Upper lobe of left lung (tissue), 6 donors: ENCODE results near the gene GNPTAB. TPM values are rescaled to one million over a fixed set of nuclear protein-coding genes. Genes with fewer than 3 reads are reported as not detected.

ENCODE experiments used
- ATAC-seq, 2 donors: fragments of 200-7000 bp; cut with Tn5 transposase; one replicate each; pipeline ENCODE4 v1.9.1; 2022; ENCODE audit warnings: mild to moderate bottlenecking in 2 of 2, moderate library complexity in 2 of 2; ENCODE audit not compliant: low FRiP score in 2 of 2
- DNase-seq, 2 donors: peaks; one replicate each; pipeline ENCODE4 v3.0.0-alpha.2; 2019 to 2020
- H3K27ac ChIP-seq, 4 donors: fragments of 200-600 bp; sonication (generic); one replicate each; pipeline ENCODE4 v1.5.1; 2016 to 2019
- H3K27me3 ChIP-seq, 4 donors: fragments of 200-600 bp; sonication (generic); one replicate each; pipeline ENCODE4 v1.5.1; 2017 to 2019
- H3K36me3 ChIP-seq, 4 donors: fragments of 200-600 bp; sonication (generic); one replicate each; pipeline ENCODE4 v1.5.1; 2016 to 2019
- H3K4me1 ChIP-seq, 4 donors: fragments of 200-600 bp; sonication (generic); one replicate each; pipeline ENCODE4 v1.5.1; 2018 to 2019
- H3K4me3 ChIP-seq, 4 donors: fragments of 200-600 bp; sonication (generic); one replicate each; pipeline ENCODE4 v1.5.1; 2017 to 2019; ENCODE audit warnings: mild to moderate bottlenecking in 2 of 4, moderate library complexity in 1 of 4
- H3K9me3 ChIP-seq, 4 donors: fragments of 200-600 bp; sonication (generic); one replicate each; pipeline ENCODE4 v1.5.1; 2018 to 2019
- CTCF ChIP-seq, 6 experiments: fragments of 450-650 bp in 4 of 6; fragments of 200-600 bp in 2 of 6; sonication (generic) in 2 of 6; IDR thresholded peaks; one replicate each; pipeline ENCODE4 v1.5.1; 2016 to 2019; ENCODE audit warnings: antibody characterized with exemption in 6 of 6
- EP300 ChIP-seq, 4 donors: sonication (generic); formaldehyde crosslinking; IDR thresholded peaks; one replicate each; pipeline ENCODE4 v1.5.1; 2017; ENCODE audit warnings: antibody characterized with exemption in 4 of 4, control low read depth in 2 of 4
- POLR2A ChIP-seq, 4 donors: fragments of 450-650 bp; IDR thresholded peaks; one replicate each; pipeline ENCODE4 v1.5.1; 2016 to 2017; ENCODE audit warnings: antibody characterized with exemption in 4 of 4, mild to moderate bottlenecking in 2 of 4
- POLR2AphosphoS5 ChIP-seq, 2 donors: sonication (generic); formaldehyde crosslinking; IDR thresholded peaks; one replicate each; pipeline ENCODE4 v1.5.1; 2017; ENCODE audit warnings: antibody characterized with exemption in 2 of 2
- WGBS, 2 donors: methylation state at CpG; one replicate each; pipeline ENCODE4 v1.1.5; 2017 to 2018; 5-methylcytosine and 5-hydroxymethylcytosine counted together
- total RNA-seq, 6 donors: library from RNA; depleted of rRNA in 4 of 6; stranded (reverse); fragments of >200 nt in 4 of 6; gene quantifications; one replicate each; pipeline versions ENCODE4 v1.1.0 to v1.2.1, GENCODE V29; 2016 to 2021
- donor health status: DM: no; HTN: no; CAD: no; lungs with moderate emphysema.
- donor health status: DM: no; HTN: yes; CAD: no; lungs with severe emphysema.

GNPTAB gene
- total RNA-seq, 6 donors from 2014 or later, result 45.8 to 73.3 (median 57.5) TPM

GRCh38 chr12:101806265-101806664, 24.5 kb downstream of the GNPTAB start:
- DNase-seq (no peak), ATAC-seq (no peak)
- Histone ChIP-seq H3K9me3 (no peaks in the 10 kb centered on the region), H3K4me3 (no peak overlapping the region), H3K4me1 (no peaks in the 10 kb centered on the region), H3K27me3 (no peaks in the 10 kb centered on the region), H3K27ac (no peak overlapping the region), H3K36me3 (no peaks in the 10 kb centered on the region)
- TF ChIP-seq EP300 (IDR thresholded peaks at IDR 0.05), result no peak
- no peak for TF ChIP-seq POLR2AphosphoS5 (IDR thresholded peaks at IDR 0.05)
- TF ChIP-seq POLR2A (IDR thresholded peaks at IDR 0.05), result no peak
- WGBS, 2 donors, result 59 to 75% methylated on average over 1 of the region's 1 CpG

- DNase-seq (no peak), ATAC-seq (no peak)
- Histone ChIP-seq H3K36me3 (no peaks in the 10 kb centered on the region), H3K4me3 (no peak overlapping the region), H3K27me3 (no peaks in the 10 kb centered on the region), H3K9me3 (no peaks in the 10 kb centered on the region), H3K27ac (no peak overlapping the region), H3K4me1 (no peaks in the 10 kb centered on the region)
- whole genome bisulfite sequencing, 2 donors, result 83 to 89% methylated on average over 3 of the region's 3 CpGs
- TF ChIP-seq POLR2AphosphoS5 (IDR thresholded peaks at IDR 0.05) (no peak), POLR2A (IDR thresholded peaks at IDR 0.05) (no peak), EP300 (IDR thresholded peaks at IDR 0.05) (no peak), CTCF (IDR thresholded peaks at IDR 0.05) (no peak)
These were observed 26.4 kb downstream of the GNPTAB start for GRCh38 chr12:101804409-101804808.

GRCh38 chr12:101803978-101804377, 26.8 kb downstream of the GNPTAB start:
- DNase-seq (no peak), ATAC-seq (no peak)
- TF ChIP-seq POLR2A (IDR thresholded peaks at IDR 0.05), result no peak
- no peak for TF ChIP-seq CTCF (IDR thresholded peaks at IDR 0.05)
- TF ChIP-seq EP300 (IDR thresholded peaks at IDR 0.05), result no peak
- TF ChIP-seq POLR2AphosphoS5 (IDR thresholded peaks at IDR 0.05), result no peak
- no peaks in the 10 kb centered on the region for H3K4me1 ChIP-seq
- H3K27me3 ChIP-seq, result no peaks in the 10 kb centered on the region
- no peak overlapping the region for H3K27ac ChIP-seq
- H3K4me3 ChIP-seq, result no peak overlapping the region
- WGBS, 2 donors, result 90 to 94% methylated on average over 5 of the region's 5 CpGs
- no peaks in the 10 kb centered on the region for H3K36me3 ChIP-seq
- no peaks in the 10 kb centered on the region for H3K9me3 ChIP-seq

- DNase-seq (no peak), ATAC-seq (no peak)
- H3K4me3 ChIP-seq, result no peak overlapping the region
- no peaks in the 10 kb centered on the region for H3K36me3 ChIP-seq
- no peaks in the 10 kb centered on the region for H3K27me3 ChIP-seq
- no peak overlapping the region for H3K27ac ChIP-seq
- no peaks in the 10 kb centered on the region for H3K4me1 ChIP-seq
- H3K9me3 ChIP-seq, result no peaks in the 10 kb centered on the region
- TF ChIP-seq EP300 (IDR thresholded peaks at IDR 0.05) (no peak), POLR2A (IDR thresholded peaks at IDR 0.05) (no peak), CTCF (IDR thresholded peaks at IDR 0.05) (no peak), POLR2AphosphoS5 (IDR thresholded peaks at IDR 0.05) (no peak)
- 67 to 87% methylated on average over 2 of the region's 2 CpGs for WGBS, 2 donors
These were observed 28.3 kb downstream of the GNPTAB start for GRCh38 chr12:101802486-101802885.

- ATAC-seq (no peak), DNase-seq (no peak)
- no peak overlapping the region for H3K27ac ChIP-seq
- no peaks in the 10 kb centered on the region for H3K9me3 ChIP-seq
- H3K36me3 ChIP-seq, result no peaks in the 10 kb centered on the region
- 73 to 78% methylated on average over 3 of the region's 3 CpGs for WGBS, 2 donors
- no peaks in the 10 kb centered on the region for H3K4me1 ChIP-seq
- no peak overlapping the region for H3K4me3 ChIP-seq
- no peaks in the 10 kb centered on the region for H3K27me3 ChIP-seq
- TF ChIP-seq CTCF (IDR thresholded peaks at IDR 0.05) (no peak), POLR2A (IDR thresholded peaks at IDR 0.05) (no peak), POLR2AphosphoS5 (IDR thresholded peaks at IDR 0.05) (no peak), EP300 (IDR thresholded peaks at IDR 0.05) (no peak)
These were observed 31.0 kb downstream of the GNPTAB start for GRCh38 chr12:101799774-101800173.
